Left colon (tissue), 2 donors: ENCODE results near the gene ISOC2. TPM values are rescaled to one million over a fixed set of nuclear protein-coding genes. Genes with fewer than 3 reads are reported as not detected.
"Not testable (repeated sequence)": the region's sequence is repeated elsewhere in the genome, so short reads cannot be mapped to it uniquely, and the experiment has no call there.

ENCODE experiments used
- ATAC-seq: fragments of 200-7000 bp; cut with Tn5 transposase; one replicate; pipeline ENCODE4 v1.9.1; 2020; ENCODE audit warnings: mild to moderate bottlenecking, moderate library complexity
- DNase-seq, 2 donors: peaks; one replicate each; pipeline ENCODE4 v3.0.0-alpha.2; 2020
- intact Hi-C, 2 donors: fragments of 100-400 bp; cut with DNase I in 1 of 2; cut with micrococcal nuclease in 1 of 2; formaldehyde crosslinking; loops; one replicate each; pipeline versions ENCODE4 v1.11.2 to v1.14.0; 2022; cut with DNase I, micrococcal nuclease
- long read RNA-seq: library from polyadenylated mRNA; unstranded; transcript quantifications from one replicate; pipeline ENCODE4 v2.0.0, GENCODE V29; 2021
- total RNA-seq, 2 donors: library from RNA; stranded (reverse); fragmentation: NEBNext Ultra II Directional; extraction: Animal tissue kit (Norgen Biotek cat#: 25700); gene quantifications; one replicate each; pipeline ENCODE4 v1.2.1, GENCODE V29; 2021
- donor health status: DM: no; HTN: no; CAD: no.
- donor health status: DM: yes; HTN: yes; CAD: no.

The ISOC2 gene, protein sequence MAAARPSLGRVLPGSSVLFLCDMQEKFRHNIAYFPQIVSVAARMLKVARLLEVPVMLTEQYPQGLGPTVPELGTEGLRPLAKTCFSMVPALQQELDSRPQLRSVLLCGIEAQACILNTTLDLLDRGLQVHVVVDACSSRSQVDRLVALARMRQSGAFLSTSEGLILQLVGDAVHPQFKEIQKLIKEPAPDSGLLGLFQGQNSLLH
- 100 to 1,000 TPM in 1 of 2 donors, 10 to 100 TPM in 1; 63.5 to 115 TPM for total RNA-seq
- long read RNA-seq, transcript ISOC2-202 (6 exons, 998 nt), result major isoform, 8 of 12 reads
- long read RNA-seq, partial matches to known transcripts, result 1 of 12 reads
- long read RNA-seq, other reads (novel, unspliced or antisense), result 1 of 12 reads

DNA sequence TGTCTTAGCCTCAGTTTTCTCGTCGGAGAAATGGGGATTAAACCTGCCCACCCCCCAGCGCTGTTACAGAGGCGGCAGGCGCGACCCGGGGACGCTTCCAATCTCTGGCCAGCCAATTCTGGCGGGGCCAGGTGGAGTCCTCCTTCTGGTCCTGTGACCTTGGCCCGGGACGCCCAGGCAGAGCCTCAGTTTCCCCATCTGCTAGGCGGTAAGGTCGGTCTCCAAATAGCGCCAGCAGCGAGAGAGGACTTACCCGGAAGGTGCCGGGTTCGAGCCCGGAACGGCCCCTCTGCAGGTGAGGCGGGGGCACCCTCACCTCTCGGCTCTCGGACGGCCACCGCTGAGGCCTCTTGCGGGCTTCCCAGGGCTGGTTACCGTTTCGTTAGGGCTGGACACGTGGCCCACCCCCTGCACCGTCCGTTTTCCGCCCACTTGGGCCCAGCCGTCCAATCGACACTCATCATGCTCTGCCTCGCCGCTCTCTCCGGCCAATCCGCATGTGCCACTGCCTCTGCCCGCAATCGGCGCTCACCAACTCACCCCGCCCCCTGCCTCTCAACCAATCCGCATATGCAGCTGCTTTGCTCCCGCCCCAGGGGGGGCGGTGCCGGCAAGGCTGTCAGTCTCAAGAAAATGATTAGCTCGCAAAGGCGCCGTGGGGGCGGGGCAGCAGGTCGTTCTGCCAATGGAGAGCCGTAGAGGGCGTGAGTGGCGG is at the start of gene ISOC2:
ISOC2 (minus strand) TSS at position 384 of the 715 bp plus-strand sequence. CDS start 5,156 bp downstream, outside the sequence.
- DNase-seq, result peak; percentile 100
- ATAC-seq, result peak; percentile 90
- intact Hi-C loops, result no loop called here

- ATAC-seq (no peak), DNase-seq (no peak)
- intact Hi-C loops, result loop anchor here in 1 of 2 donors (5.0 kb wide), 1 partner anchor 41 kb away; no protein-coding TSS in a partner anchor
These were observed 46.7 kb upstream of the ISOC2 start for GRCh38 chr19:55508120-55508519.

DNA sequence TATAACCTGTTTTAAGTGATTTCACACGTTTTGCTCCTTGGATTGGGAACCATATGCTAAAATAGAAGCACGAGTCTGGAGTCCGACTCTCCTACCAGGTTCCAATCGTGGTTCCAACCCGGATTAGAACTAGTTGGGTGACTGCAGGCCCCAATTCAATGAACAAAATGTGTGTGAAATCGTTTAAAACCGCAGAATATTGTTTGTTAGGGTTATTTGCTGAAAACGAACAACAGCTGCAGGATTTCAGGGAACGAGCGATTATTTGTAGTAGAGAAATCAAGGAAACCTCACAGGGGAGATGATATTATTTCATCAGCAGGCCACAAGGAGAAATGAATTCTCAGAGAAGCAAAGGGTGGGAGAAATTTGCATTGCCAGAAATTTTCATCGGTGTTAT is 43.5 kb upstream of the ISOC2 start:
- intact Hi-C loops, result loop anchor here in 1 of 2 donors (5.0 kb wide), 1 partner anchor 38 kb away; no protein-coding TSS in a partner anchor
- DNase-seq (no peak), ATAC-seq (no peak)

DNA sequence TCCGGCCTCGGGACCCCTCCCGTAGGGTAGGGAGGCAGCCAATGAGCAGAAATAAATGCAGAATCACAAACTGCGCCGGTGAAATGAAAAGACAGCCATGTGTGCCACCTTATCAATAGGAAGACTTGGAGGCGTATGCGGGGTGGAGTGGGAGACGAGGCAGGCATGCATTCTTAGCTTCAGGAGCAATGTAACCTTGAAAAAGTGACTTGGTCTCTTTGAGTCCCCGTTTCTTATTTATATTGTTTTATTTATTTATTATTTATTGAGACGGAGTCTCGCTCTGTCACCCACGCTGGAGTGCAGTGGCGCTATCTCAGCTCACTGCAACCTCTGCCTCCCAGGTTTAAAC is 42.8 kb upstream of the ISOC2 start:
- no peak for DNase-seq
- intact Hi-C loops, result no loop called here
- ATAC-seq, result peak; percentile 19

DNA sequence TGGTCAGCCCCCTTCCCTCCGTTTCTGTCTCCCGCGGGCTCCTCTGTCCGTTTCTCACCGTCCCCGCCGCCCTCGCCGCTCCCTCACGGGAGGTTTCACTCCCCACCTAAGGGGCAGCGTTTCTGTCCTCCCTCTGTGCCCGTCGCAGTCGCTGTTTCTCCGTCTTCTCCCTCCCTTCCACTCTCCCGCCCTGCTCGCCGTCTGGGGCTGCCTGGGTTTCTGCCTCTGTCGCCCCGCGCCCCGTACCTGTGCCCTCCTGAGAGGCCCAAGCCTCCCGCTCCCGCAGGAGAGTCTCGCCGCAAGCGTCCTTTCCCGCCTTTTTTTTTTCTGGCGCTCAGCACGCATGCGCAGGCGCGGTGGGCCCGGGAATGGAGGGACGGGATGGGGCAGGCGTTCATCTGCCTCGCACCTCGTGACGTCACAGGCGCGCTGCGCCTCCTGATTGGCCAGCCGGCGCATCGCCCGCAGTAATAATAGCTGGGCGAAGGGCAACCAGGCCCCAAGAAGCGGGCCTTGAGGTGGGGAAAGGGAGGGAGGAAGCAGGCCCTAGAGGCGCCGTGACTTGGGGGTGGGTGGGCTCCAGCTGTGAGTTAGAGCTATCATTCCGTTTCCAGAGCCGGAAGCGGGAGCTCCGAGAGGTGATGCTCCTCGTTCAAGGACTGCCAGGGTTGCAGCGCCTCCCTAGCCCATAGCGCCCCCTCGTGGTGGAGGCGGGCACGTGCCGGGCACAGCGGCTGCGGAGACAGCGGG is 42.2 kb upstream of the ISOC2 start:
- intact Hi-C loops, result no loop called here
- DNase-seq (peak; percentile 89 to 93), ATAC-seq (peak; percentile 98)

DNA sequence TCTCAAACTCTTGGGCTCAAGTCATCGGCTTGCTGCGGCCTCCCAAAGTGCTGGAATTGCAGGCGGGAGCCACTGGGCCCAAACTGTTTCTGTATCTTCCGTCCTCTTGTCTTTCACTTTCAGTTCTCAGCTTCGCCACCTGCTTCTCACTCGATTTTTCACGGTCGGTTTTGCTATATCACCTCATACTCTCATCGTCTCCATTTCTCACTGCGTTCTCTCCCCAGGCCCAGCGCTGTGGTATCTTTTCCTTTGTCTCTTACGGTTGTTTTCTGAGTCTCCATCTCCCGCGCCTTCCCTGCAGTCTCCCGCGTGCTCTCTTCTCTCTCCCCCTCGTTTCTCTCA is 41.7 kb upstream of the ISOC2 start:
- intact Hi-C loops, result no loop called here
- no peak for ATAC-seq
- DNase-seq, result no peak

DNA sequence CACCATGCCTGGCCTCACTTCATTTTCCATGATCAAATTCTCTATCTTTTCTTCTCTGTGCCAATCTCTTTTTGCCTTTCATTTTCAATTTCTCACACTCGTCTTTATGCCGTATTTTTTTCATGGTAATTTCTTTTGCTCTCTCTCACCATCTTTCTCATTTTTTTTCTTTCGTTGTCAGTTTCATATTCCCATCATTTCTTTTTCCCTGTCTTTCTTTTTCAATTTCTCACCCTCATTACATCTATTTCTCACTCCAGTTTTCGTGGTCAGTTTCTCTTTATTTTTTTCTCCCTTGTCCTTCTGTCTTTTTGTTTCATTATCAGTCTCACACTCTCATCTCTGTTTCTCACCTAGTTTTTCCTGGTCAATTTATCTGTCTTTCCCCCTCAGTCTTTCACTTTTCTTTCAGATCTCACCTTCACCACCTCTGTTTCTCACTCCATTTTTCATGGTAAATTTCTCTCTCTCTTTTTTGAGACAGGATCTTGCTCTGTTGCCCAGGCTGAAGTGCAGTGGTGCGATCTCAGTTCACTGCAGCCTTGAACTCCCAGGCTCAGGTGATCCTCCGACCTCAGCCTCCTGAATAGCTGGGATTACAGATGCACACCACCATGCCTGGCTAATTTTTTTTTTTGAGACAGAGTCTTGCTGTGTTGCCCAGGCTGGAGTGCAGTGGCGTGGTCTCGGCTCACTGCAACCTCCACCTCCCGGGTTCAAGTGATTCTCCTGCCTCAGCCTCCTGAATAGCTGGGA is 40.9 kb upstream of the ISOC2 start:
- ATAC-seq, result no peak
- DNase-seq, result no peak
- intact Hi-C loops, result no loop called here

DNA sequence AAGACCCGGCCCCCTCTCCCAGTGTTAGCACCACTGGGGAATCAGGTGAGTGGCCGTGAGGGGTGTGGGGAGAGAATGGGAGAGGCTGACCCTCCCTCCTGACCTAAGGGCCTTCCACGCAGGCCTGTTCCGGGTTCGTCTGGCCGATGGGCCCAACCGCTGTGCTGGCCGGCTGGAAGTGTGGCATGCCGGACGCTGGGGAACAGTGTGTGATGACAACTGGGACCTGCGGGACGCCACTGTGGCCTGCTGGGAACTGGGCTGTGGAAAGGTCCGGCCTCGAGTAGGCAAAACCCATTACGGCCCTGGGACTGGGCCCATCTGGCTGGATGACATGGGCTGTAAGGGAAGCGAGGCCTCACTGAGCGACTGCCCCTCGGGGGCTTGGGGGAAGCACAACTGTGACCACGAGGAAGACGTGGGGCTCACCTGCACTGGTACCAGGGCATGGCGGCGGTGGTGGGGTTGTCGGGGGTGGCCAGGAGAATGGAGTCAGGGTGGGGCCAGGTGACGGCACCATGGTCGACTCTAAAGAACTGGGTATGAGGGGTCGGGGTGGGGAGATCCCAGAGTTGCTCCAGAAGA is 39.0 kb upstream of the ISOC2 start:
- ATAC-seq, result no peak
- no peak for DNase-seq
- intact Hi-C loops, result no loop called here

- ATAC-seq, result no peak
- intact Hi-C loops, result no loop called here
- DNase-seq, result no peak
These were observed 36.9 kb upstream of the ISOC2 start for GRCh38 chr19:55498246-55498840.

DNA sequence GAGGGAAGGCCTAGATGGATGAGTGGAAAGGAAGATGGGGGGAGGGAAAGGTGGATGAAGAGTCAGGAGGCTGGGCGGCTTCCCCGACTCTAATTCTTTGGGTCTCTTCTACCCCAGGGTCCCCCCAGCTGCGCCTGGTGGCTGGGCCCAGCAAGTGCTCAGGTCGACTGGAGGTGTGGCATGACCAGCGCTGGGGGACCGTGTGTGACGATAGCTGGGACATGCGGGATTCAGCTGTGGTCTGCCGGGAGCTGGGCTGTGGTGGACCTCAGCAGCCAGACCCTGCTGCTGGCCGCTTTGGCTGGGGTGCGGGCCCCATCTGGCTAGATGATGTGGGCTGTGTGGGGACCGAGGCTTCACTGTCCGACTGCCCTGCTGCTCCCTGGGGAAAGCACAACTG is 36.3 kb upstream of the ISOC2 start:
- intact Hi-C loops, result no loop called here
- ATAC-seq (no peak), DNase-seq (no peak)

GRCh38 chr19:55496820-55497219 is 35.4 kb upstream of the ISOC2 start:
- DNase-seq, ATAC-seq, intact Hi-C loops: not testable (repeated sequence)

- ATAC-seq (no peak), DNase-seq (no peak)
- intact Hi-C loops, result no loop called here
These were observed 34.4 kb upstream of the ISOC2 start for GRCh38 chr19:55495646-55496349.

- ATAC-seq (no peak), DNase-seq (no peak)
- intact Hi-C loops, result no loop called here
These were observed 32.8 kb upstream of the ISOC2 start for GRCh38 chr19:55494172-55494761.

GRCh38 chr19:55493645-55494171 is 32.3 kb upstream of the ISOC2 start:
- DNase-seq (no peak), ATAC-seq (no peak)
- intact Hi-C loops, result no loop called here

DNA sequence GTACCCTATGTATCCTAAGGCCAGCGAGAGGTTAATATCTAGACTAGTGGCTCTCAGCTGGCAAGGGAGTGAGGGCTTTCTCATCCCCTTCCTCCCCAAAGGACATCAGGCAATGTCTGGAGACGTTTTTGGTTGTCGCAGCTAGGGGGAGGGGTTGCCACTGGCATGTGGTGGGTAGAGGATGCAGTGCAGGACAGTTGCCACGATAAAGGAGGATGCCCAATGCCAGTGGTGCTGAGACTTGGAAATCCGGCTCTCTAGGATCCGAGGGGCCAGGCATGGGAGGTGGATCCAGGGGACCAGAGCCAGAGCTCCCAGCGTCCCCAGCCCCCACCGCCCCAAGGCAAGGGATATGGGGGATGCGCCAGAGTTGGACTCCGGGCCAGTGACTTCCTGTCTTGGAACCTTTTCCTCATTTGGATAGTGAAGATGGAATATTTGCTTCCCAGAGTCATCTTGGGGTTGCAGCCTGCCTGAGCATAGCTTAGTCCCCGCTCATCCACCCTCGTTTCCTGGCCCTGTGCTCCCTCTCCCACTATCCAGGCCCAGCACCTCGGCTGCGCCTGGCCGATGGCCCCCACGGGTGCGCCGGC is 31.7 kb upstream of the ISOC2 start:
- DNase-seq (no peak), ATAC-seq (no peak)
- intact Hi-C loops, result no loop called here

GRCh38 chr19:55492362-55492944 is 31.0 kb upstream of the ISOC2 start:
- intact Hi-C loops, result no loop called here
- DNase-seq, result no peak
- no peak for ATAC-seq
